GM18861 (cell line): ENCODE results near the gene EYA2.

ENCODE experiments used
- ATAC-seq: cut with Tn5 transposase; IDR thresholded peaks from one replicate; pipeline ENCODE4 v1.9.1; 2021; ENCODE audit not compliant: unreplicated experiment

EYA2 gene

GRCh38 chr20:47031004-47031403 lies 136.4 kb downstream of the EYA2 start:
- ATAC-seq = no peak

DNA sequence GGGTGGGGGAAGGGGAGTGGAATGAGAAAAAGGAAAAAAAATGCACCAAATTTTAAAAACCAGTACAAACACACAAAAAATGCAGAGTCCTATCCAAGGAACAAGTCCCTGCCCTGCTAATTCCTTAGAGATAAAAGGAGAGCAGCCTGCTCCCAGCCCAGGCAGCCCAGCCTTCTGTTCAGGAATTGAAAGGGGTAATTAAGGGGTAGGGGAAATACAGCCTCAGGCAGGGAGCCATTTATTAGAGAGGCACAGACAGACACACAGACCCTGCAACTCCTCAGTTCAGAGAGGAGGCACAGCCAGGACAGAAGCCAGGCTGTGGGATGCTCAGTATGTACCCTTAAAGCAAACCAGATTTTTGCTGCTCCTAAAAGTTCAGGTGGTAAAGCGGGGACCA lies 137.2 kb downstream of the EYA2 start:
- no peak for ATAC-seq

GRCh38 chr20:47032933-47033578 lies 138.4 kb downstream of the EYA2 start:
- ATAC-seq = no peak

DNA sequence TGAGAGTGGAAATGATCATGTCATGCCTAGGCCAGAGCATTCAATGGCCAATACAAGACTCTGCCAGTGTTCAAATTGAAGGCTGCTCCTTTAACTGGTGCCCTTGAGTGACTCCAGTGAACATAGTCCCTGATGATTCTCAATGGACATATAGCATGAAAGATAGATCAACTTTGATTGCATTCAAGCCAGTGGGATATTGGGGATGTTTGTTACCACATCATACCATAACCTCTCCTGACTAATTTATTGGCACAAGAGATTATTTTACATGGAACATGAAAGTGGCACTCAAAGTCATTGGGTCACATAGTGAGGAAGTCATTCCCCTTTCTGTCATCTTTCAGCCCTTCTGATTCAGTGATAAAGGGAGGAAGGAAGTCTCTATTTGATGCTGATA lies 139.0 kb downstream of the EYA2 start:
- no peak for ATAC-seq

GRCh38 chr20:47035026-47035590 lies 140.5 kb downstream of the EYA2 start:
- ATAC-seq = no peak

DNA sequence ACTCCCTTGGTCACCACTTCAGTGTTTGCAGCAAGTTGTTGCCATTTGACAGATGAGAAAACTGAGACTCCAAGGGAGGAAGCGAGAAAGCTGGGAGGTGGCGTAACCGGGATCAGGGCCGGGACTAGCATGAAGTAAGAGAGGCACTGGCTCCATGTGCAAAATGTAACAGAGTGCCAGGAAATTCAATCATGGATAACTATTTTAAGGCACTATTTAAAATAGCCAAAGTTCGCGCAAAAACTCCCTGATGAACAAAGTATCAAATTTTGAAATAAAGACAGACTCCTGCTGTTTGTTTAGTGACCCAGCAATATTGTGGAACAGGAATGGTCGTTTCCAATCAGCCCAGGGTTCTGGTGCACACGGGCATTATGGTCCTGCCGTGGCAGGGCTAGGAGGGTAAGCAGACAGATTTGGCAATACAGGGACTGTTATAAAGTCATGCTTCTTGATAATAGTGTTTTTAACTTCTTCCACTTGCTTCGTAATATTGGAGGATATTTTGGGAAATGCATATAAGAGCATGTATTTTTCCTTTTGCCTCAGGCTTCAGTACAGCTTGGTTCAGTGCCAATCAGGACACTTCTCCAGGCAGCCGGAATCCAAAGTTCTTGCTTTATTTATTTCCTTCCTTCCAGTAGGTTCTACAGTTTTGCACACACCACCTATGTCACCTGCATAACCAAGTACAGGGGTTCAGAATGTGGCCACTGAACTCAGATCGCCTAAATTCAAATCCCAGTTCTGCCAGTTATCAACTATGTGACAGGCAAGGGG lies 141.6 kb downstream of the EYA2 start:
- no peak for ATAC-seq

- ATAC-seq = no peak
These were observed 144.2 kb downstream of the EYA2 start for GRCh38 chr20:47038566-47039560.

DNA sequence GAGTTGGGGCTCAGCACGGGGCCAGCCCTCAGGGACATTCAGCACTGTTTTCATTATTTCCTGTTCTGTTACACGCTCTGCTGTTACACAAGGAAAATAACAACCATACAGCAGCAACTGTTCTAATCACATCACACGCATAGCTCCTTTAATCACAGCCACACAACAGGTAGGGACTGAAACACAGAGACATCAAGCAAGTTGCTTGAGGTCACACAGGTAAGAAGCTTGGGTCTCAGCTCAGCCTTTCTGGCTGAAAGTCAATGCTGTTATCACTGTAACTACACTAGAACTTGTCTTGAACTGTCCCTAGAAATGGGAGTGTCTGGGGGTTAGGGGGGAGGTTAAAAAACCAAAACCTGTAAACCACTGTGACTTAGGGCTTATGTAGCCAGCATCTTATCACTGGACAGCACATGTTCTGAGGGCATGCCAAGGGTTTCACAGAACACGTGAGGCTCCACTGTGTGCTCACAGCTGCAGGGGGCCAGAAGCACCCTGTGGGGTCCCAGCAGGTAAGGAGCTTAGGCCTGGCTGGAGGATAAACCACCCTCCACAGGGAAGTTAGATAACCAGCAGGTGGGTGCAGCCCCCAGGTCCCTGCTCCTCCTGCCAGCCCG lies 146.0 kb downstream of the EYA2 start:
- ATAC-seq = no peak

- no peak for ATAC-seq
These were observed 146.8 kb downstream of the EYA2 start for GRCh38 chr20:47041396-47041899.

GRCh38 chr20:47042464-47042863 lies 147.8 kb downstream of the EYA2 start:
- no peak for ATAC-seq

- ATAC-seq = no peak
These were observed 148.4 kb downstream of the EYA2 start for GRCh38 chr20:47043086-47043485.

- no peak for ATAC-seq
These were observed 150.3 kb downstream of the EYA2 start for GRCh38 chr20:47044938-47045337.

DNA sequence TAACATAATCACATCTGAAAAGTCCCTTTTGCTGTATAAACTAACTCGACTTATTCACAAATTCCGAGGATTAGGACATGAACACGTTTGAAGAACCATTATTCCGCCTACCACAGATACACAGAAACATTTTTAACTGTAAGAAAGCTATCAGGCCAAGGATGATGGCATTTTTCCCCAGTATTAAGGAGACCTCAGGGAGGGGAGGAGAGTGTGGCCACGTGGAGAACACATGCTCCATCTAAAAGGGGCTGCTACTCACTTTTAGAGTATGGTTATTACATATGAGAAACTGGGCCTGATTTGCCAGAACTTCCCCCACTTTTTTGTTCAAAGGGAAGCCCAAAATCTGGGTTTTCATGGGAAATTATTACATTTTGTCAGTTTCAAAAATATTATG lies 153.4 kb downstream of the EYA2 start:
- ATAC-seq = no peak

DNA sequence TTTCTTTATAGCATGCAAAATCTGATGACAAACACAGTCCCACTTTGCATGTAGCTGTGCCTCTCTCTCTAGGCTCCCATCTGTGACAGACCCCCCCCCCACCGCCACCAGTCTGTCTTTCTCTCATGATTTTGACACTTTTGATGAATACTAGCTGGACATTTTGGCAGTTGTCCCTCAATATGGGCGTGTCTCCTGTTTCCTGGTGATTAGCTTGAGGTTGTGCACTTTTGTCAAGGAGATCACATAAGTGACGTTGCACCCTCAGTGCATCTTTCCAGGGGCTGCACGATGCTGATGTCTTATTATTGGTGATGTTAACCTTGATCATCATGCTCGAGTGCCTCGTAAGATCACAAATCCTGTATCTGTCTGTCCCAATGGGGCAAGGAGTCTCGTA lies 155.1 kb downstream of the EYA2 start:
- no peak for ATAC-seq

DNA sequence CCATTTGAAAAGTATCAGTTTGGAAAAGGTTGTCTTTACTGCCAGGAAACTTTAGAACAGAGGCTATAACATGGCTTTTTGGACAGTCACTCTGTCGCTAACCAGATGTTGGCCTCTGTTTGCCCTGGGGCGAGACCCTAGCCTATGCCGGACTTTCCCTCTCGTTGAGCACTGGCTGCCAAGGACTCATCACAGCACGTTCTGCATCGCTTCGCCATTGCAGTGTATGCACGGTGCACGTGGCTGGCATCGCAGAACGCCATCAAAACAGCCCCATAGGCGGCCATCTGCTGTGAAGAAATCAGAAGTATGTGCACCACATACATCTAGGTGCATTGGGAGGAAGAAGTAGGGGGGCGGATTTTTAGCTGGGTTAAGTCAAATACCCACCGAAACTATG lies 156.4 kb downstream of the EYA2 start:
- ATAC-seq = no peak

DNA sequence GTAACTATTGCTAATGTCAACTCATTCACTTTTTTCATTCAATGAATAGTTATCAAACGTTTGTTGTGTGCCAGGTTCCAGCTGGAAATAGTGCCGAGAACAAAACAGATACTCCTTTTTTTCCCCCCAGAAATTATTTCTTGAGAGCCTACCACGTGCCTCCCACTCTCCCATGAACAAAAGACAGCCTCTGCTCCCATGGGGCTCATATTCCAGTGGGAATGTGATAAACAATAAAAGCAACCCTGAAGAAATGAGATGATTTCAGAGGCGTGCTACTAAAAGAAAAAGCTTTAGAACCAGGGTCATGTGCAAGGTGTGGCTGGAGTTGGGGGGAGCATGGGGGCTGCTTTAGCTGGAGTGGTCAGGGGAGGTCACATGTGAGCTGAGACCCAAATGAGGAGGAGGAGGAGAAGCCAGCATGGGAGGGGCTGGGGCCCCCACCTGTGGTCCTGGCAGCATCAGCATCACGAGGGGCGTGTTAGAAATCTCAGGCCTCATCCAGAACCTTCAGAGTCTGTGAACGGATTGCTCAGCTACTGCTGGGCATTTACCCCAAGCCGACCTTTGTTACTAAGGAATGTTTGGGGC lies 157.4 kb downstream of the EYA2 start:
- ATAC-seq = no peak

DNA sequence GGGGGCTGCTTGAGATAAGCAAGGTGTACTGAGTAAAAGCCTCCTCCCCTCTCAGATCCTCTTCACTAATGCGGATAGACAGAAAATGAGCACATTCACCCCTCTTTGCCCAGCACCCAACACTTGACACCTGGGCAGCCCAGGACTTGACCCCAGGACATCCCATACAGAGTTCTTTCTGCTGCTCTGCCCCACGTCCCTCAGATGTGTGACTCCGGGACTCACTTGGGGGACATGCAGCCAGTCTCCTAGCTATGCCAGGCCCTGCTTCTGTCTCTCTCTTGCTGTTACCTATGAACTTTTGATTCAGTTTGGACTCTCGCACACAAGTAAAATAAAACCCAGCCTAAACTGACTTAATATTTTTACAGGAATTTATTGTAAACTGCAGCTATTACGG lies 159.9 kb downstream of the EYA2 start:
- no peak for ATAC-seq

GRCh38 chr20:47054945-47055344 lies 160.3 kb downstream of the EYA2 start:
- no peak for ATAC-seq

- no peak for ATAC-seq
These were observed 161.2 kb downstream of the EYA2 start for GRCh38 chr20:47055699-47056369.

- ATAC-seq = no peak
These were observed 163.0 kb downstream of the EYA2 start for GRCh38 chr20:47057661-47058060.
